MG63 (cell line): ENCODE measurements around the gene IGFN1. TPM values are rescaled to one million over a fixed set of nuclear protein-coding genes. Genes with fewer than 3 reads are reported as not detected.

Experiments
- DNase-seq: peaks from one replicate; pipeline ENCODE4 v3.0.0-alpha.2; 2020
- H3K27me3 ChIP-seq: fragments of 250-450 bp; sonication (Bioruptor Pico); 2 replicates; pipeline ENCODE4 v1.5.1; 2020; ENCODE audit warnings: mild to moderate bottlenecking, moderate library complexity
- H3K36me3 ChIP-seq: fragments of 250-450 bp; sonication (Bioruptor Pico); 2 replicates; pipeline ENCODE4 v1.5.1; 2020; ENCODE audit warnings: mild to moderate bottlenecking, moderate library complexity
- H3K4me3 ChIP-seq: fragments of 250-450 bp; sonication (Bioruptor Pico); 2 replicates; pipeline ENCODE4 v1.5.1; 2020; ENCODE audit warnings: mild to moderate bottlenecking, moderate library complexity
- H3K9me3 ChIP-seq: fragments of 250-450 bp; sonication (Bioruptor Pico); 2 replicates; pipeline ENCODE4 v1.5.1; 2020; ENCODE audit warnings: mild to moderate bottlenecking, moderate library complexity
- total RNA-seq: library from RNA; depleted of rRNA; stranded (reverse); fragments of >200 nt; shearing (Covaris generic); gene quantifications from 2 replicates; pipeline ENCODE4 v1.2.3, GENCODE V29; 2014; ENCODE audit warnings: low replicate concordance

Gene IGFN1
- total RNA-seq, 1 experiment from 2014 or later = 0.16 TPM

- no peak for DNase-seq
- no peak overlapping the region for H3K4me3 ChIP-seq
- H3K27me3 ChIP-seq = no peaks in the 10 kb centered on the region
- H3K9me3 ChIP-seq = no peaks in the 10 kb centered on the region
- H3K36me3 ChIP-seq = no peaks in the 10 kb centered on the region
Observed at GRCh38 chr1:201192261-201192788, 1.7 kb downstream of the IGFN1 start.

- no peaks in the 10 kb centered on the region for H3K36me3 ChIP-seq
- no peak overlapping the region for H3K4me3 ChIP-seq
- no peaks in the 10 kb centered on the region for H3K27me3 ChIP-seq
- no peaks in the 10 kb centered on the region for H3K9me3 ChIP-seq
- DNase-seq = no peak
Observed at GRCh38 chr1:201194046-201194445, 3.4 kb downstream of the IGFN1 start.

- no peaks in the 10 kb centered on the region for H3K36me3 ChIP-seq
- H3K27me3 ChIP-seq = no peaks in the 10 kb centered on the region
- H3K4me3 ChIP-seq = no peak overlapping the region
- no peaks in the 10 kb centered on the region for H3K9me3 ChIP-seq
- no peak for DNase-seq
Observed at GRCh38 chr1:201198598-201198997, 8.0 kb downstream of the IGFN1 start.

- Histone ChIP-seq H3K4me3 (no peak overlapping the region), H3K36me3 (no peaks in the 10 kb centered on the region), H3K27me3 (no peaks in the 10 kb centered on the region), H3K9me3 (no peaks in the 10 kb centered on the region)
- DNase-seq = no peak
Observed at GRCh38 chr1:201205036-201205435, 14.4 kb downstream of the IGFN1 start.

- no peaks in the 10 kb centered on the region for H3K27me3 ChIP-seq
- no peak for DNase-seq
- H3K9me3 ChIP-seq = no peaks in the 10 kb centered on the region
- H3K4me3 ChIP-seq = no peak overlapping the region
- H3K36me3 ChIP-seq = no peaks in the 10 kb centered on the region
Observed at GRCh38 chr1:201206176-201206575, 15.6 kb downstream of the IGFN1 start.

GRCh38 chr1:201207046-201207445, 16.4 kb downstream of the IGFN1 start:
- H3K4me3 ChIP-seq = no peak overlapping the region
- no peak for DNase-seq
- H3K36me3 ChIP-seq = no peaks in the 10 kb centered on the region
- H3K9me3 ChIP-seq = no peaks in the 10 kb centered on the region
- no peaks in the 10 kb centered on the region for H3K27me3 ChIP-seq

GRCh38 chr1:201208236-201208635, 17.6 kb downstream of the IGFN1 start:
- H3K36me3 ChIP-seq = no peaks in the 10 kb centered on the region
- DNase-seq = no peak
- H3K4me3 ChIP-seq = no peak overlapping the region
- no peaks in the 10 kb centered on the region for H3K27me3 ChIP-seq
- H3K9me3 ChIP-seq = no peaks in the 10 kb centered on the region

GRCh38 chr1:201212056-201212455, 21.4 kb downstream of the IGFN1 start:
- no peaks in the 10 kb centered on the region for H3K36me3 ChIP-seq
- no peak overlapping the region for H3K4me3 ChIP-seq
- no peaks in the 10 kb centered on the region for H3K27me3 ChIP-seq
- DNase-seq = no peak
- no peaks in the 10 kb centered on the region for H3K9me3 ChIP-seq

GRCh38 chr1:201212461-201213055, 21.9 kb downstream of the IGFN1 start:
- no peak for DNase-seq
- no peaks in the 10 kb centered on the region for H3K36me3 ChIP-seq
- H3K9me3 ChIP-seq = no peaks in the 10 kb centered on the region
- H3K27me3 ChIP-seq = no peaks in the 10 kb centered on the region
- no peak overlapping the region for H3K4me3 ChIP-seq

GRCh38 chr1:201213106-201213770, 22.6 kb downstream of the IGFN1 start:
- Histone ChIP-seq H3K27me3 (no peaks in the 10 kb centered on the region), H3K9me3 (no peaks in the 10 kb centered on the region)
- DNase-seq = no peak

GRCh38 chr1:201213926-201214325, 23.3 kb downstream of the IGFN1 start:
- H3K36me3 ChIP-seq = no peaks in the 10 kb centered on the region
- no peaks in the 10 kb centered on the region for H3K27me3 ChIP-seq
- H3K9me3 ChIP-seq = no peaks in the 10 kb centered on the region
- H3K4me3 ChIP-seq = no peak overlapping the region
- DNase-seq = no peak

More at GRCh38 chr1:201213106-201213770, 22.6 kb downstream of the IGFN1 start:
- no peak overlapping the region for H3K4me3 ChIP-seq
- no peaks in the 10 kb centered on the region for H3K36me3 ChIP-seq

GRCh38 chr1:201214461-201214860, 23.8 kb downstream of the IGFN1 start:
- Histone ChIP-seq H3K27me3 (no peaks in the 10 kb centered on the region), H3K36me3 (no peaks in the 10 kb centered on the region), H3K9me3 (no peaks in the 10 kb centered on the region), H3K4me3 (no peak overlapping the region)
- no peak for DNase-seq

GRCh38 chr1:201214886-201215285, 24.3 kb downstream of the IGFN1 start:
- no peak for DNase-seq
- Histone ChIP-seq H3K27me3 (no peaks in the 10 kb centered on the region), H3K4me3 (no peak overlapping the region), H3K36me3 (no peaks in the 10 kb centered on the region), H3K9me3 (no peaks in the 10 kb centered on the region)

GRCh38 chr1:201215531-201216357, 25.1 kb downstream of the IGFN1 start:
- no peaks in the 10 kb centered on the region for H3K36me3 ChIP-seq
- no peak for DNase-seq
- H3K27me3 ChIP-seq = no peaks in the 10 kb centered on the region
- H3K9me3 ChIP-seq = no peaks in the 10 kb centered on the region
- H3K4me3 ChIP-seq = no peak overlapping the region

- H3K27me3 ChIP-seq = no peaks in the 10 kb centered on the region
- H3K9me3 ChIP-seq = no peaks in the 10 kb centered on the region
- H3K36me3 ChIP-seq = no peaks in the 10 kb centered on the region
- DNase-seq = no peak
- no peak overlapping the region for H3K4me3 ChIP-seq
Observed at GRCh38 chr1:201216395-201217085, 25.9 kb downstream of the IGFN1 start.

GRCh38 chr1:201217146-201217545, 26.5 kb downstream of the IGFN1 start:
- no peaks in the 10 kb centered on the region for H3K36me3 ChIP-seq
- no peak for DNase-seq
- no peaks in the 10 kb centered on the region for H3K9me3 ChIP-seq
- H3K4me3 ChIP-seq = no peak overlapping the region
- no peaks in the 10 kb centered on the region for H3K27me3 ChIP-seq

GRCh38 chr1:201217851-201218250, 27.2 kb downstream of the IGFN1 start:
- Histone ChIP-seq H3K9me3 (no peaks in the 10 kb centered on the region), H3K27me3 (no peaks in the 10 kb centered on the region), H3K4me3 (no peak overlapping the region), H3K36me3 (no peaks in the 10 kb centered on the region)
- no peak for DNase-seq
